GM21825 (cell line): ENCODE results near the gene TLL1.

Source experiments
- ATAC-seq: cut with Tn5 transposase; IDR thresholded peaks from one replicate; pipeline ENCODE4 v1.9.1; 2021; ENCODE audit warnings: mild to moderate bottlenecking, moderate library complexity; ENCODE audit not compliant: unreplicated experiment

TLL1 gene

GRCh38 chr4:165879641-165880040, 6.6 kb downstream of the TLL1 start:
- ATAC-seq: no peak

DNA sequence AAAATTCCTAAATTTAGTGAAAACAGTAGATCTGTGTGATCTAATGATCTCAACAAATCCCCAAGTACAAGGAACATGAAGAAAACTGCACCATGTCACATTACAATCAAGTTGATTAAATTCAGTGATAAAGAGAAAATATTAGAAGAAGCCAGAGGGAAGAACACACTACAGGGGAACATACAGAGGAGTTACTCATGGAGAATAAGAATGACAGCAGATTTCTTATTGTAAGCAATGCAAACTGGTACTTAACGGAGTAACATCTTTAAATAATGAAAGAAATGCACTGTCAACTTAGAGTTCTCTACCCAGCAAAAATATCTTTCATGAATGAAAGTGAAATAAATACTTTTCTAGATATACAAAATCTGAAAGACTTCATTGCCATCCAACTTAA, 21.1 kb downstream of the TLL1 start:
- no peak for ATAC-seq

DNA sequence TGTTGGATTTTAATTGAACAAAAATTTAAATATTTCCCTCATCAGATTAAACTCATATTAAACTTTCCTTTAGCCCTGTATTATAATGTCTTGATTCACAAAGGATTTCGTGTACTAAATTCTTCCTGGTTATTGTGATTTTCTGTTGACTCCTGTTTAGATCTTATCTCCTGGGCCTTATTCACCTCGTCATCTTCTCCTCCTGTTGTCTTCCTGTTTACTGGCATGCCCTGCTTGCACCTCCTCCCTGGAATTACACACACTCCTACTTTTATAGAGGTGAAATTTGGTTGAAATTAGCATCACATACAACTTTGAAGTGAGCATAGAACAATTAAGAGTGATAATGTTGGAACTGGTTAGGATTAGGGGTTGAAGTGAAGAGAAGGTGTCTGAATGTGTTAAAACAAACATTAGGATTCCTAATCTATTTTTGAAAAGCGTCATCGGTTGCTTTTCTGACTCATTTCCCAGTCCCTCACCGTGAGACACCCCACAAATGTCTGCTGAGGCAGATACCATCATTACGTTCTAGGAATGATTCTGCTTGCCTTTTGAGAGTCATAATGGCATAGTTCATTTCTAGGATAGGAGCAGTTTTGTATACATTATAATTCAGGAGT, 32.5 kb downstream of the TLL1 start:
- no peak for ATAC-seq

- ATAC-seq: no peak
Measured at GRCh38 chr4:165906272-165906671, 33.2 kb downstream of the TLL1 start.

GRCh38 chr4:165909947-165910346, 36.9 kb downstream of the TLL1 start:
- ATAC-seq: no peak

DNA sequence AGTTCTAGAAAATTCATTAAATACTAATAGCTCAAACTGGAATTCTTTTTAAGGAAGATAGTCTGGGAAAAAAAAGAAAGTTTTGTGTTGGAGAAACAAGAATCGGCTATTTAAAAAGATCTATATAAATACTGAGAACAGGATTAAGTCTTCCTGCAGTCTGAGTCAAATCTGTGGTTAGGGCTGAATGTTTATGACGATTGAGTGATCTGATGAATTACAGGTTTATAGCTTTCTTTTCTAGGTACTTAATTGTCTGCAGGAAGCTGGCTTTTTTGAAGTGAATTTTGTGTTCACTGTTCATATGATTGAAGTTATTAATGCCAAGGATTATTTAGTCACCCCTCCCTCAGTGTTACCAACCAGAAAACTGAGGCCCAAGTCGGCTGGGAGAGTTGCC, 42.2 kb downstream of the TLL1 start:
- ATAC-seq: no peak

- no peak for ATAC-seq
Measured at GRCh38 chr4:165921546-165921945, 48.5 kb downstream of the TLL1 start.

GRCh38 chr4:165922747-165923146, 49.7 kb downstream of the TLL1 start:
- no peak for ATAC-seq

DNA sequence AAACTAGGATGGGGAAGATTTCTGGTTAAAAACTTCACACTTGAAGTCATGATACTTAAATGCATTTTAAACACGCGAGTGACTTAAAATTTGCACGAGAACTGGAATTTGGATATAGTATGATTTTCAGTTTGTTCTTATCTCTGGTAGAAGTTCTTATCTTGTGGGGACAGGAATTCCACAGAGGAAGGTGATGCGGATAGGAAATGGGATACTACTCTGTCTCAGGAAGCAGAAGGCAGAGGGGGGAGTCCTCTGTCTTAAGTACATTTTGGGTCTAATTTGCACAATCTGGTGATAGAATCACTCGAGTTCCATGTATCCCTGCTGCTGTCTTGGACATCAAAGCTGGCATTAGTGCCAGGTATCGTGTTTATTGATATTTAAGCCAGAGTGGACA, 53.3 kb downstream of the TLL1 start:
- no peak for ATAC-seq

DNA sequence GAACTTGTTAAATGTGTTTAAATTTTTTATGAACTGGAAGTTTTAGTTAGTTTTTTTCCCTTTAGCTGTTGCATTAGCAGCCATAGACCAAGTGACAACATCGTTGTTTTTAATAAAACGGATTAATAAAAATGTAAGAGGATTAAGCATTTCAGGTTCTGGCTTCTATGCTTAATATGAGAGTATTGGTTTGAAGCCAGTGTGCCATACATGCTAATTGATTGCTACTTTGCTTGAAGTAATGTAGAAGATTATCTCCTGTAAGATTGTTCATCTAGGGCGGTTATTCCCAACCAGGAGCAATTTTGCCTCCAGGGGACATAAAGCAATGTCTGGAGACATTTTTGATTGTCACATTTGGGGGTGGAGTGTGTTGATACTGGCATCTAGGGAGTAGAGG, 54.3 kb downstream of the TLL1 start:
- ATAC-seq: no peak

- ATAC-seq: no peak
Measured at GRCh38 chr4:165927815-165928214, 54.8 kb downstream of the TLL1 start.

- ATAC-seq: no peak
Measured at GRCh38 chr4:165928601-165929000, 55.6 kb downstream of the TLL1 start.

DNA sequence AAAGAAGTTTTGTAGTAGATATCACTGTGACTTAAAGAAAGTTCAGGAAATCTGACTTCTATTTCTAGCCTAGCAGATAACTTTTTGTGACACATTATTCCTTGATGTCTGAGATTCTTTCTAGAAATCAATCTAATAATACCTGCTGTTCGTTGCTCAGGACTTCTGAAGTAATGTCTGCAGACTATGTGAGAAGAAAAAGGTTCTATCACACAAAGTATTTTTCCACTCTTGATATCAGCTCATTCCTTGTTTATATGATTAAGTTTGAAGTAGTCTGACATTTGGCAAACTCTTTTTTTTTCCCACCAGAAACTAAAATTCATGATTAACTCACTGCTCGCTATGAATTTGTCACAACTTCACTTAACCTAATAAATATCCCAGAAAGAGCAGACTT, 56.6 kb downstream of the TLL1 start:
- ATAC-seq: no peak

DNA sequence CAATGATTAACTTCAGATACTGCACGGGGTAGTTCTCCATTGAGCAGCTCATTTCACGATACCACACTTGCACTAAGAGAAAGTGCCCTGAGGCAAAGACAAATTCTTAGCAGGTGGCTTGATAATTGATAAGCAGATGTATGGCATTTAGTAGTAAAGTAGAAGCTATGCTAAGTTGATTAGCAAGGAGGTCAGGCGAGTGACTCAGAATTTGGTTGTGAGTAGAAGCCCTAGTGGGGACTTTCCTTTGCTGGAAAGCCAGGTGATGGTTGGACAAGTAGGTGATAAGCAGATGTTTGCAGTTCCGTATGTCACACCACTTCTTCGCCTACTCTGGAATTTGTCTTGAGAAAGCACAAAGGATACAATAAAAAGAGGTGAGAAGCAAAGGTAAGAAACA, 58.7 kb downstream of the TLL1 start:
- no peak for ATAC-seq

DNA sequence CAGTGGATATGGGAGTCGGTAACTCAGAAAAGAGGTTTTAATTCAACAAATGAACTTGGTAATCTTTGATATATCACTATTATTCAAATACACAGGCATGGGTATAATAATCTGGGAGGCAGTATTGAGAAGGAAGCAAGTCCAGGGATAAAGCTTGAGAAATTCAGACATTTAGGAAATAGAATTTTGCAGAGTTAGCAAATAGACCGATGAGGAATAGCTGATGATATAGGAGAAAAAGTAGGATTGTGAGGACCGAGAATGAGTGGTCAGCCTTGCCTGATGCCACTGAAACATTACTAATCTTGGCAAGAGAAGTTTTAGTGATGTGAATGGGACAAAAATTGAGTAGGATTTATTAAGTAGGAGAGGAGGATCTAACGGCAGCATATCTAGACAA, 71.9 kb downstream of the TLL1 start:
- no peak for ATAC-seq

- ATAC-seq: no peak
Measured at GRCh38 chr4:165945991-165946390, 73.0 kb downstream of the TLL1 start.

- ATAC-seq: no peak
Measured at GRCh38 chr4:165947019-165947418, 74.0 kb downstream of the TLL1 start.

- ATAC-seq: no peak
Measured at GRCh38 chr4:165953181-165953580, 80.1 kb downstream of the TLL1 start.

- no peak for ATAC-seq
Measured at GRCh38 chr4:165963621-165964020, 90.6 kb downstream of the TLL1 start.

DNA sequence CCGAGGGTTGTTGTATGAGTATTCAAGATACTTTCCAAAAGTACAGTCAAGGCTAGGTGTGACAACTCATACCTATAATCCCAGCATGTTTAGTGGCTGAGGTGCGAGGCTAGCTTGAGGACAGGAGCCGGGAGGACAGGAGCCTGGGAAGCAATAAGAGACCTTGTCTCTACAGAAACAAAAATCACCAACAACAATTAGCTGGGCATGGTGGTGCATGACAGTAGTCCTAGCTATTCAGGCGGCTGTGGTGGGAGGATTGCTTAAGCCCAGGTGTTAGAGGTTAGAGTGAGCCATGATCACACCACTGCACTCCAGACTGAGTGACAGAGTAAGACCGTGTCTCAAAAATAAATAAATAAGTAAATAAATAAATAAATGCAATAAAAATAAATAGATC, 91.6 kb downstream of the TLL1 start:
- no peak for ATAC-seq

- ATAC-seq: no peak
Measured at GRCh38 chr4:165965503-165965902, 92.5 kb downstream of the TLL1 start.

DNA sequence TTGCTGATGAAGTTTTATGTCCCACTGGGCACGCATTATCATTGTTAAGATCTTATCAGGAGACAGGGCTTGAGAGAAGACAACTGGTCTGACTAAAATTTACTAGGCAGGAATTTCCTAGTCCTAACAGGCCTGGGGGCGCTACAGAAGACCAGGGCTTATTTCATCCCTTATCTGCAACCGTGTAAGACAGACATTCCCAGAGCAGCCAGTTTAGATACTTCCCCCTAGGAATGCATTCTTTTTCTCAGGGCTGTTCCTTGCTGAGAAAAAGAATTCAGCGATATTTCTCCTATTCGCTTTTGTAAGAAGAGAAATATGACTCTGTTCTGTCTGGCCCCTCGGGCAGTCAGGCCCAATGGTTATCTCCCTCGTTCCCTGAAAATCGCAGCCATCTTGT, 93.8 kb downstream of the TLL1 start:
- no peak for ATAC-seq

- ATAC-seq: no peak
Measured at GRCh38 chr4:165967486-165967885, 94.4 kb downstream of the TLL1 start.
